ENCODE data around the gene MTFR1L. TPM values are rescaled to one million over a fixed set of nuclear protein-coding genes. Genes with fewer than 3 reads are reported as not detected.

MTFR1L gene
- total RNA-seq, 2 donors from 2014 or later, result 42.6 to 43.9 TPM

- DNase-seq (ENCODE audit: low spot score in 2 of 2) (no peak), ATAC-seq (no peak)
- H3K9me3 Mint-ChIP-seq, result no peaks in the 10 kb centered on the region
- H3K27ac Mint-ChIP-seq, result no peak overlapping the region
- peaks cover 14 to 15% of the 10 kb centered on the region in 2 donors for H3K36me3 Mint-ChIP-seq
Observed at GRCh38 chr1:25861316-25862286, 41.8 kb downstream of the MTFR1L start.

GRCh38 chr1:25862785-25863485 lies 43.2 kb downstream of the MTFR1L start:
- ATAC-seq, result no peak
- peak overlapping the region in 1 of 2 donors; percentile 93 for H3K27ac Mint-ChIP-seq
- peaks cover 14 to 15% of the 10 kb centered on the region in 2 donors for H3K36me3 Mint-ChIP-seq

DNA sequence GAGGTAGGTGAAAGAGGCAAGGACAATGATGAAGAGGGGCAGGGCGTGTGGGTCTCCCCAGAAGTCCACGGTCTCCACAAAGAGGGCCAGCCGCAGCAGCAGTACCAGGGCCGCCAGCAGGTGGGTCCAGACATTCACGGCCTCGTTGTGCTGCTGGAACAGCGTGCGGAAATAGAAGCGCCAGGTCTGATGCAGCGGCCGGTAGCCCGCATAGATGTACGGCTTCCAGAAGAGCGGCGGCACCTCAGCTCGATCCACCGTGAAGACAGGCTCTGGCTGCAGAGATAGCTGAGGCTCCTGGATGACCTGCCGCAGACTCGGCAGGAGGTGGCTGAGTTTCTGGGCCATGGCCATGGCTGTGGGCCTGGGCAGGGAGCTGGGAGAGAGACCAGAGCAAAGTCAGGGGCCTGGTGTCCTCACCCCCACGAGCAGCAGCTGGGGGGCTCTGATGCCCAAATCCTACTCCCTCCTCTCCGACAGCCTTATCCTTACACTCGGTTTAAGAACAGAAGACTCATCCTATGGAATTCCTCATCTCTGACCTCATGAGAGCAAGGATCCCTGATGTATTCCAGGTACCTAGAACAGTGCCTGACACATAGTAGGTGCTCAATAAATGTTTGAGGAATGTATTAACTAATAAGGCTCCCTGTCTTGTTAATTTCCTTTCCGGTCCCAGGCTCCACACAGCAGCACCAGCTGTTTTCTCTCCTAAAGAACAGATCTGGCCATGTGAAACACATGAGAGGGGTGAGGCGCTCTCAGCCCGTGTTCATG lies 43.9 kb downstream of the MTFR1L start:
- DNase-seq (ENCODE audit: low spot score in 2 of 2) (no peak), ATAC-seq (no peak)
- no peak overlapping the region for H3K27ac Mint-ChIP-seq
- H3K36me3 Mint-ChIP-seq, result peaks cover 9 to 13% of the 10 kb centered on the region in 2 donors
- no peaks in the 10 kb centered on the region for H3K9me3 Mint-ChIP-seq

More at GRCh38 chr1:25862785-25863485, 43.2 kb downstream of the MTFR1L start:
- no peaks in the 10 kb centered on the region for H3K9me3 Mint-ChIP-seq
- no peak for DNase-seq (ENCODE audit: low spot score in 2 of 2)

GRCh38 chr1:25864434-25864833 lies 44.7 kb downstream of the MTFR1L start:
- ATAC-seq (no peak), DNase-seq (ENCODE audit: low spot score in 2 of 2) (no peak)
- no peaks in the 10 kb centered on the region for H3K9me3 Mint-ChIP-seq
- peaks cover 4 to 8% of the 10 kb centered on the region in 2 donors for H3K36me3 Mint-ChIP-seq
- peak overlapping the region in 1 of 2 donors; percentile 48 for H3K27ac Mint-ChIP-seq

DNA sequence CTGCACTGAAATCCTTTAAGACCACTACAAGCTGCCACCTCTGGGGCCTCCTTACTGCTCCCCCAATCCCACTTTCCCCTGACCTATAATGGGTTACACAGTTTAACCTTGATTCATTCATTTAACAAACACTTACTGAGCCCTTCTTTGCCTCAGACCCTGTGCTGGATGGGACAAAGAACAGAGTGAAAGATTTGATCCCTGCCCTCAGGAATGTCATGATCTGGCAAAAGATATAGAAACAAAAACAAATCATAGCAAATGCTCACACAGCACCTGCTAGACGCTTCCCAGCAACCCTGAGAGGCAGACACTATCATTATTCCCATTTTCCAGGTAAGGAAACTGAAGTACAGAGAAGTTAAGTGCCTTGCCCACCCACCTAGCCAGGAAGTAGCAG lies 46.5 kb downstream of the MTFR1L start:
- Mint-ChIP-seq H3K27ac (no peak overlapping the region), H3K9me3 (no peaks in the 10 kb centered on the region), H3K36me3 (peaks cover 4 to 8% of the 10 kb centered on the region in 2 donors)
- DNase-seq (ENCODE audit: low spot score in 2 of 2) (no peak), ATAC-seq (no peak)

DNA sequence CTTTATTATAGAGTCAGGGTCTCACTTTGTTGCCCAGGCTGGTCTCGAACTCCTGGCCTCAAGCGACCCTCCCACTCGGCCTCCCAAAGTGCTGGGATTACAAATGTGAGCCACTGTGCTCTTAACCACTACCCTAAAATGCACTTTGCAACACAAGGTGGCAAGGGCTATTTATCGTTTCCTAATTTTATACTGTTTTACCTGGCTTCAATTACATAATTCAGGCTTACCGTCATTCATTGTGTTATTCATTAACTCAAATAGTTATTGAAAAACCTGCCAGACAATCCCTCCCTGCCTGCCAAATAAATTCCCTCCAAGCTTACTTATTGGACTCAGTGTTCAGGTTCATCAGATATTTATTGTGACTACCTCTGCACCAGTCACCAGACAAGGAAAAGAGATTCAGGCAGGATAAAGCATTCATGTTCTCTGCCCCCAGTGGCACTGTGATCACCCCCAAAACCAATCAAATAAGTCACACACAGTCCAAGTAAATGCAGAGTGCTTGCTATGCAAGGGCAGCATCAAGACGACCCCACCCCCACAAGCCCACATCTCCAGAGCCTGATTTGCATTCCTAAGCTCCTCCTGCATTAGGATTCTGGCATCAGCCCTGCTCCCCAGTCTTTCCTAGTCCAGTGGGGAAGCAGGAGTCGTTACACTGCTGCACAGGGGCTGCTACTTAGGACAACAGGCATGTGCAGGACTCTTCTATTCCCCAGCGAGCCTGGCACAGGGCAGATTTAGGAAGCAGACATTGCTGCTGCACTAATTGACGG lies 47.6 kb downstream of the MTFR1L start:
- Mint-ChIP-seq H3K36me3 (peaks cover 4 to 8% of the 10 kb centered on the region in 2 donors), H3K9me3 (no peaks in the 10 kb centered on the region), H3K27ac (no peak overlapping the region)
- peak in 1 of 2 donors; percentile 26 for DNase-seq (ENCODE audit: low spot score in 2 of 2)
- no peak for ATAC-seq

DNA sequence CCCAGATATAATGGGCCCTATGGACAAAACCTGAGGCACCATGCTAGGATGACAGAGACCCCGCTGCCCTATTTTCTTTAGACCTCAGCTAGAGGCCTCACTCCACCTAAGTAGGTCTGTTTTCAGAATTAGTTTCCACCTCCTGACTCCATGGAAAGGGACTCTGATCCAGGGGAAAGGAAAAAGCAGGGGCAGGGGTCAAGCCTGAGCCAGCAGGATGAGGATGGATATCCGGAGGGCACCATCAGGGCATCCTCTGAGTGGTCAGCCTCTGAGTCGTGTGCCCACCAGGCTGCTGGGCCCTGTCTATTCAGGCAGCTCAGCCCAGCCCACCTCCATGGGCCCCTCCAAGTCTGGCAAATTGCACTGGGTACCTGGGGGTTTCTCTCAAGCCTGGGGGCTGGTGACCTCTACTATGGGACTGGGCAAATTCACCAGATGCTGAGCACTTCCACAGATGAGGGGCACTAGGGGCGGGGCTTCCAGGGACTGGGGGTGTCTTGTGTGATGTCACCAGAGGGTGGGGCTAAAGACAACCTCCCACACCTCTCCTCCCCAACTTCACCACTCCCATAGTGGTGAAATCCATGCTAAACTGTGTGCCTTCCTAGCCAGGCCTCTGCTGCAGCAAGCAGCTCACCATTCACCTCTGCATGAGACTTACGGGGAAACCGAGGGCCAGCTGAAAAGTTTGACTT lies 50.3 kb downstream of the MTFR1L start:
- Mint-ChIP-seq H3K27ac (no peak overlapping the region), H3K9me3 (no peaks in the 10 kb centered on the region), H3K36me3 (no peaks in the 10 kb centered on the region)
- ATAC-seq (no peak), DNase-seq (ENCODE audit: low spot score in 2 of 2) (no peak)

- Mint-ChIP-seq H3K9me3 (no peaks in the 10 kb centered on the region), H3K27ac (no peak overlapping the region), H3K36me3 (no peaks in the 10 kb centered on the region)
- no peak for ATAC-seq
- DNase-seq (ENCODE audit: low spot score in 2 of 2), result no peak
Observed at GRCh38 chr1:25870614-25871013, 50.9 kb downstream of the MTFR1L start.

DNA sequence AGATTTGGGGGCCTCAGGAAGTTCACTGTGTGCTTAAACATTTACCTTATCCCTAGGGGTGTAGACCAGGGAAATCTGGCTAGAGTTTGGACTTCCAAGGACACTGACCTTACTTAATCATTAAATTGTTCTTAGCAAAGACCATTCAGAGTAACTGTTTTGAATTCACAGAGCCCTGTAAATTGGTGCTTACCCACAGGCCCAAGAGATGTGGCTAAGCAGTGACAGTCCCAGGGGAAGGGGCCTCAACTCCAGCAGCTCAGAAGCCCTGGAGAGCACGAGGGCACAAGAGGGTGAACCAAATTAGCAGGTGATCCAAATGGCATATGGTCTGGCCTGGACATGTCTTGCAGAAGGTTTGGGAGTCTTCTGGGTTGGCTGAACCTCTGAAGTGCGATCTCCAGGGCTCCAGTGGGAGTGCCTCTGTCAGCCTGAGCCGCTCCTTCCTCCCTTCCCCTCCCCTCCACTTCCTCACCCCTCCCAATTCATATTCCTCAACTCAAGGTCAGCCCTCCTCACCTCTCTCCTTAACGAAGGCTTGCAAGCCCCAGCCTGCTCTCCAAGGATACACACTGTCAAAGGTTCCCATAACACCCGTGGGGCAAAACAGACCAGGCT lies 51.4 kb downstream of the MTFR1L start:
- no peaks in the 10 kb centered on the region for H3K36me3 Mint-ChIP-seq
- no peak overlapping the region for H3K27ac Mint-ChIP-seq
- peak in 1 of 2 donors; percentile 20 for DNase-seq (ENCODE audit: low spot score in 2 of 2)
- no peak for ATAC-seq
- H3K9me3 Mint-ChIP-seq, result no peaks in the 10 kb centered on the region

GRCh38 chr1:25871704-25872494 lies 52.1 kb downstream of the MTFR1L start:
- ATAC-seq, result no peak
- Mint-ChIP-seq H3K9me3 (no peaks in the 10 kb centered on the region), H3K27ac (no peak overlapping the region)

DNA sequence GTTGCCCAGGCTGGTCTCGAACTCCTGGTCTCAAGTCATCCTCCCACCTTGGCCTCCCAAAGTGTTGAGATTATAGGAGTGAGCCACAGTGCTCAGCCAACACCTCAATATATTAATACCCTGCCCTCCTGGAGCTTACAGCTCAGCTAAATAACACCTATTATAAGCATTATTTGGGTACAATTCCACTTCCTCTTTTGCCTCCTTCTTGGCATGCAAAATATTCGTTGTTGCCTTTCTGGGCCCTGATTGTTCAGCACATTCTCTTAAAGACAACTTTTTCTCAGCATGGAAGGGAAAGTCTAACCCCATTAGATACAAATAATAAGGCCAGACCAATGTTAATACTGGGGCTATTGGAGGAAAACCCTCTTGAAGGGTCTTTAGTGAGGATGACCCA lies 53.0 kb downstream of the MTFR1L start:
- DNase-seq (ENCODE audit: low spot score in 2 of 2), result no peak
- Mint-ChIP-seq H3K36me3 (no peaks in the 10 kb centered on the region), H3K27ac (no peak overlapping the region), H3K9me3 (no peaks in the 10 kb centered on the region)
- ATAC-seq, result no peak

More at GRCh38 chr1:25871704-25872494, 52.1 kb downstream of the MTFR1L start:
- DNase-seq (ENCODE audit: low spot score in 2 of 2), result peak in 1 of 2 donors; percentile 33
- no peaks in the 10 kb centered on the region for H3K36me3 Mint-ChIP-seq

DNA sequence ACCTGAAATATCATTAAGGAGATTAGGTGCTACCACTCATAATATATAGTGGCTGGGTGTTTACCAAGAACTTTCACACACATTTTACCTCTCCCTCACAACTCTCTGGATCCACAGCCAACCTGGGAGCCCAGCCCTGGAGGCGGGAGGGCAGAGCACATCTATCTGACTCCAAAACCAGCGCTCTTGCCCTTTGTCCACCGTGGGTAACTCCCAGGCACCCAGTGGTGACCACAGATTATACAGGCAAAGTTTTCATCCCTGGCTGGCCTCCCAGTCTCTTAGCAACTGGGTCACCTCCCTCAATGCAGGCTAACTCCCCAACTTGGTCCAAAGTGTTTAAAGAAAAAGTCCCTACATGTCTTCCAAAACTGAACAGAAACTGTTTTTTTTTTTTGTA lies 53.4 kb downstream of the MTFR1L start:
- ATAC-seq (no peak), DNase-seq (ENCODE audit: low spot score in 2 of 2) (no peak)
- Mint-ChIP-seq H3K36me3 (no peaks in the 10 kb centered on the region), H3K27ac (no peak overlapping the region), H3K9me3 (no peaks in the 10 kb centered on the region)

- ATAC-seq (no peak), DNase-seq (ENCODE audit: low spot score in 2 of 2) (no peak)
- H3K9me3 Mint-ChIP-seq, result no peaks in the 10 kb centered on the region
- H3K27ac Mint-ChIP-seq, result no peak overlapping the region
- H3K36me3 Mint-ChIP-seq, result no peaks in the 10 kb centered on the region
Observed at GRCh38 chr1:25874209-25874608, 54.5 kb downstream of the MTFR1L start.

DNA sequence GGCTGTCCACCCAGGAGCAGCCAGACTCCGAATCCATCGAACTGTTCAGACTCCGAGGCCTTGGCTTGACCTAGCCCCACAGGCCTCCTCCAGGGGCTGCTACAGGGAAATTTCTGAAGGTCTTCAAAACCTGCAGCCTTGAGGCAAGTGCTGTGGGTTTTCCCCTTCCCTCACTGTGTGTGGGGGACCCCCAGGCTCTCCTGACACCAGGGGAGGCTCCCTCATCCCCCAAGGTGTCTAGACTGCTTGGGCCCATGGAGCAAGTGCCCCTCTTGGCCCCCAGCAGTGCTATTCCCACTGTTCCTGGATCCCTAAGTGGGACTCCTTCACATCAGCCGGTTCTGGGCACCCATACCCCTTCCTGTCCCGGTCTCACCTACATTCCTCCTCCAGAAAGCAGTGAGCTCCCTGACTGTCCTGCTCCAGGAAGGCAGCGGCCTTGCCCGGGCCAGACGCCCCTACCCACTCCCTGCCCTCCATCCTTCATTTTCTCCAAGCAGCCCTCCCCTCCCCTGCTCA lies 54.9 kb downstream of the MTFR1L start:
- Mint-ChIP-seq H3K27ac (peak overlapping the region; percentile 83 to 88), H3K36me3 (no peaks in the 10 kb centered on the region), H3K9me3 (no peaks in the 10 kb centered on the region)
- ATAC-seq (peak; percentile 2 to 9), DNase-seq (ENCODE audit: low spot score in 2 of 2) (no peak)

All from activated naive CD4-positive, alpha-beta T cell treated with anti-CD3 and anti-CD28 coated beads, Interleukin-2, amount 50 U/mL, for 72 hours (primary cell).